ENCODE data around the gene CC2D1A.
"Not testable (repeated sequence)": the region's sequence is repeated elsewhere in the genome, so short reads cannot be mapped to it uniquely, and the experiment has no call there.

The CC2D1A gene

DNA sequence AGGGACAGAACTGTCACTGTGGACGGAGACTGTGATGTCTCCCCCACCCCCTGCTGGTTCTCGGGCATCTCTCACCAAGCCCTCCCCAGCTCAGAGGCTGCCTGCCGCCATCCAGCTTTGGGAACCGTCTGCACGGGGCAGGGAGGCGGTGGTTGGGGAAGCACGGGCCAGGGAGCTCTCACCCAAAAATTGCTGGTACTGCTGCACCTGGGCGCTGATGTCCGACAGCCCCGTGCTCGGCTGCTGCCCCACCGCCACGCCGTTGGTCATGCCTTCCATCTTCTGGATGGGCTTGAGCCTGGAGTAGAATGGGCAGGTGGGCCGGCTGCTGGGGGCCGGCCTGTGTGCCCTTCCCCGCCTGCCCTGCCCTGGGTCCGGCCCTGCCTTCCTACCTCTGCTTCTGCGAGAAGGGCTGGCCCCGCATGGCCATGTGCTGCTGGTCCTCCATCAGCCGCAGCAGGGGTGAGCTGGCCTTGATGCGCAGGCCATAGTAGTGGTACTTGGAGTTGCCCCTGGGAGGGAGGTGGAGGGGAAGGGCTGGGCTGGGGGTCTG is 62.5 kb downstream of the CC2D1A start:
- H3K4me1 Mint-ChIP-seq (ENCODE audit: low read depth in 2 of 2) = no peaks in the 10 kb centered on the region
- no peaks in the 10 kb centered on the region for H3K9me3 Mint-ChIP-seq
- peaks cover 41% of the 10 kb centered on the region for H3K36me3 Mint-ChIP-seq (ENCODE audit: insufficient read depth)
- ATAC-seq (replicated peaks) = no peak
- H3K27ac Mint-ChIP-seq = no peak overlapping the region
- no peak for DNase-seq
- H3K27me3 Mint-ChIP-seq = no peaks in the 10 kb centered on the region
- H3K4me3 Mint-ChIP-seq = no peak overlapping the region

DNA sequence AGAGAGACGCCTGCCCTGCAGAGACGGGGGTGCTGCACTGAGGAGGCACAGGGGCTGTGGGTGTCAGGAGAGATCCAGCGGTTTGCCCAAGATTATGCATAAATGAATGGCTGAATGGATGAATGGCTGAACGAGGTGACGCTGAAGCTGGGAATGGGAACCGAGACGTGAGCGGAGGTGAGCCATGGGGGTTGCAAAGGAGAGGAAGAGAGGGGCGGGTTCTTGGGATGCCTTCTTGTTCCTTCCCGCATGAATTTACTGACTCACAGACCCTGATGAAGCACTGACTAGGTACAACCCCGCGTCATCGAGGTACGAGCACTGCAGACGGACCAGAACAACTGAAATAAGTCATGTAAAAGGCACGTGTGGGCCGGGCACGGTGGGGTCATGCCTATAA is 63.0 kb downstream of the CC2D1A start:
- H3K27me3 Mint-ChIP-seq = no peaks in the 10 kb centered on the region
- H3K9me3 Mint-ChIP-seq = no peaks in the 10 kb centered on the region
- DNase-seq (no peak), ATAC-seq (replicated peaks) (no peak)
- no peak overlapping the region for H3K27ac Mint-ChIP-seq
- no peak overlapping the region for H3K4me3 Mint-ChIP-seq
- peaks cover 41% of the 10 kb centered on the region for H3K36me3 Mint-ChIP-seq (ENCODE audit: insufficient read depth)
- peaks cover 0 to under 1% of the 10 kb centered on the region in 2 donors for H3K4me1 Mint-ChIP-seq (ENCODE audit: low read depth in 2 of 2)

DNA sequence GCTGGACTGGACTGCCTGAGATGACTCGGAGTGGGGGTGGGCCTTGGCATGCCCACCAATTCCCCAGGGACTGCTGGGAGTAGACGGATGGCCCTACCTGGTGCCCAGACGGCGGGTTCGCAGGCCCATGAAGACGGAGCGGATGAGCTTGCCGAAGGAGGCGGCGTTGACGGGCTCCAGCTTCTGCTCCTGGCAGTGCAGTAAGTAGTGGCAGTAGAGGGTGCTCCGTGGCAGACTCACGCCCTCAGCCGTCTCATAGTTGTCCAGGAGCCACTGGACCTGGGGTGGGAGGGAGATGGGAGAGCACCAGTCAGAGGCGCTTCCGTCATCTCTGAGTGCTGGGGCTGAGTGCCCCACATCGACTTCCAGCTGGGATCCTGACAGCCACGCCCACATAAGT is 63.9 kb downstream of the CC2D1A start:
- DNase-seq = no peak
- peaks cover 35% of the 10 kb centered on the region for H3K36me3 Mint-ChIP-seq (ENCODE audit: insufficient read depth)
- H3K9me3 Mint-ChIP-seq = no peaks in the 10 kb centered on the region
- no peak overlapping the region for H3K27ac Mint-ChIP-seq
- ATAC-seq (replicated peaks) = no peak
- peaks cover 0 to 6% of the 10 kb centered on the region in 2 donors for H3K4me1 Mint-ChIP-seq (ENCODE audit: low read depth in 2 of 2)
- H3K27me3 Mint-ChIP-seq = no peaks in the 10 kb centered on the region
- no peak overlapping the region for H3K4me3 Mint-ChIP-seq

DNA sequence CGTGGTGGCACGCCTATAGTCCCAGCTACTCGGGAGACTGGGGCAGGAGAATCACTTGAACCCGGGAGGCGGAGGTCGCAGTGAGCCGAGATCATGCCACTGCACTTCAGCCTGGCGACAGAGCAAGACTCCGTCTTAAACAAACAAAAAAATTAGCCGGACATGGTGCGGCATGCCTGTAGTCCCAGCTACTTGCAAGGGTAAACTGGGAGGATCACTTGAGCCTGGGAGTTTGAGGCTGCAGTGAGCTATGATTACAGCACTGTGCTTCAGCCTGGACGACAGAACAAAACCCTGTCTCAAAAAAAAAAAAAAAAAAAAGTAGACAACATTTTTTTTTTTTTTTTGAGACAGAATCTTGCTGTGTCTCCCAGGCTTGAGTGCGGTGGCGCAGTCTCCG is 65.9 kb downstream of the CC2D1A start:
- not testable (repeated sequence) for DNase-seq; H3K27me3 Mint-ChIP-seq; H3K4me1 Mint-ChIP-seq (ENCODE audit: low read depth in 2 of 2); H3K9me3 Mint-ChIP-seq; ATAC-seq (replicated peaks); H3K27ac Mint-ChIP-seq; H3K4me3 Mint-ChIP-seq
- peaks cover 37% of the 10 kb centered on the region for H3K36me3 Mint-ChIP-seq (ENCODE audit: insufficient read depth)

DNA sequence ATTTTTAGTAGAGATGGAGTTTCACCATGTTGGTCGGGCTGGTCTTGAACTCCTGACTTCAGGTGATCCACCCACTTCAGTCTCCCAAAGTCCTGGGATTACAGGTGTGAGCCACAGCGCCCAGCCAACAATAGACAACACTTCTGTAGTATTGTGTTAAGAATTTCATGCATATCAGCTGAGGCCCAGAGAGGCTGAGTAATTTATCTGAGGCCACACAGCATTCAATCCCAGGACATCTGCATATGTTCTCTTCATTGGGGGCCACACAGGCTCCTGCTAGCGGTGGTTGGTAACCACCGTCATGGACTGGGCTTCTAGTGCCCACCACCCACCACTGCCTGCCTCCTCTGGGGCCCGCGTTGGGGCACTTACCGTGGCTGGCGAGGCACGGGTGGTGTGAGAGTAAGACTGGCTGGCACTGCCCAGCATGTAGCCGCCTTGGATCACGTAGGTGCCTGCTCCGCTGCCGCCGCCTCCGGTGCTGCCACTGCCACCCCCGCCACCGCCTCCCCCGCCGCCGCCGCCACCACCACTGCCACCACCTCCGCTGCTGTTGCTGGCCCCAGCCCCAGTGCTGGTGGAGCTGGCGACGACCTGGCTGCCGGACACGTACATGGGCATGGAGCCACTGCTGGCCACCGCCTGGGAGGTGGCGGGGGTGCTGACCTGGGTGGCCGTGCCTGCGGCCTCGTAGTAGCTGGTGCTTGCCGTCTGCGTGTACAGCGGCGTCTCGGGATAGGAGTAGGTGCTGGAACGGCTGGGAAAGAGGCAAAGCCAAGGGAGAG is 66.6 kb downstream of the CC2D1A start:
- no peak for ATAC-seq (replicated peaks)
- H3K27me3 Mint-ChIP-seq = no peaks in the 10 kb centered on the region
- peaks cover 0 to 9% of the 10 kb centered on the region in 2 donors for H3K4me1 Mint-ChIP-seq (ENCODE audit: low read depth in 2 of 2)
- peaks cover 34% of the 10 kb centered on the region for H3K36me3 Mint-ChIP-seq (ENCODE audit: insufficient read depth)
- no peak for DNase-seq
- no peak overlapping the region for H3K4me3 Mint-ChIP-seq
- no peak overlapping the region for H3K27ac Mint-ChIP-seq
- no peaks in the 10 kb centered on the region for H3K9me3 Mint-ChIP-seq

DNA sequence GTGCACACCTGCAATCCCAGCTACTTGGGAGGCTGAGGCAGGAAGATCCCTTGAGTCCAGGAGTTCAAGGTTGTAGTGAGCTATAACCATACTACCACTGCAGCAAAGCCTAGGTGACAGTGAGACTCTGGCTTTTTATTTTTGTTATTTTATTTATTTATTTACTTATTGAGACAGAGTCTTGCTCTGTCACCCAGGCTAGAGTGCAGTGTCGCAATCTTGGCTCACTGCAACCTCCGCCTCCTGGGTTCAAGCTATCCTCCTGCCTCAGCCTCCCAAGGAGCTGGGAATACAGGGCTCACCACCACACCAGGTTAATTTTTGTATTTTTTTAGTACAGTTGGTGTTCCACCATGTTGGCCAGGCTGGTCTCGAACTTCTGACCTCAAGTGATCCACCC is 67.5 kb downstream of the CC2D1A start:
- peaks cover 30% of the 10 kb centered on the region for H3K36me3 Mint-ChIP-seq (ENCODE audit: insufficient read depth)
- DNase-seq; ATAC-seq (replicated peaks); H3K27me3 Mint-ChIP-seq; H3K9me3 Mint-ChIP-seq; H3K4me3 Mint-ChIP-seq: not testable (repeated sequence)
- H3K4me1 Mint-ChIP-seq (ENCODE audit: low read depth in 2 of 2) = peaks cover 0 to 11% of the 10 kb centered on the region in 2 donors
- peak overlapping the region in 1 of 2 donors; percentile 80 for H3K27ac Mint-ChIP-seq

DNA sequence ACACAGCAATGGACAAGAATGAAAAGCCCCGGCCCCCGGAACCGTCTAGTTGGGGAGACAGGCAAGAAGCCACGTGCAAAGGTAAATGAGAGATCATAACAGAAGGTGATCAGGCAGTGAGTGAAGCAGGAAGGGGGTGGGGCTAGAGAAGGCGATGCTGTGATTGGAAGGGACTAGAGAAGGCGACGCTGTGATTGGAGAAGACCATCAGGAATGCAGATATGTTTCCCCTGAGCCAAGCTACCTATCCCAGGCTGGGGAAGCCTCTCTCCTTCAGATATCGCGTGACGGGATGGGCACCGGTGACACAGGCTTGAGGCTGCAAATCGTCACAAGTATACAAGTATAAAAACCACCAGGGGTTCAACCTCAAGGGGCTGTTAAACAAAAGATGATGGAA is 68.1 kb downstream of the CC2D1A start:
- DNase-seq = no peak
- Mint-ChIP-seq H3K9me3 (no peaks in the 10 kb centered on the region), H3K27me3 (no peaks in the 10 kb centered on the region), H3K27ac (peak overlapping the region; percentile 48 to 80), H3K4me3 (no peak overlapping the region), H3K36me3 (ENCODE audit: insufficient read depth) (peaks cover 26% of the 10 kb centered on the region), H3K4me1 (ENCODE audit: low read depth in 2 of 2) (peaks cover 0 to 11% of the 10 kb centered on the region in 2 donors)
- ATAC-seq (replicated peaks) = no peak

DNA sequence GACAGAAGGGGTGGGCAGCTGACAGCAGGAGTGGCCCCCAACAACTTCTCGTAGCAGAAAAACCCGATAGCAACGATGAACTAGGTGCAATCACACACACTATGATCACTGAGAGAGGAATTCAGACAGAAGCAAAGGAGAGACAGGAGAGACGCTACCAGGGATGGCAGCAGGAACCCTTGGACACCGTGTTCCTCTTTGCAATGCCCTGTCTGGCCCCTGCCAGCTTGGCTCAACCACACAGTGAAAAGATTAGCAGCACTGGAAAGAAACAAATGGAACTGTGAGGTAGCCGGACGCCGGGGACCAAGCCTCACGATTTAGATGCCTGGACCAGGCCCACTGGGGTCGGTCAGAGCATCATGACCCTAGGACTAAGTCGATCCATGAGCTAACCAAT is 69.9 kb downstream of the CC2D1A start:
- ATAC-seq (replicated peaks) (no peak), DNase-seq (no peak)
- no peak overlapping the region for H3K4me3 Mint-ChIP-seq
- H3K36me3 Mint-ChIP-seq (ENCODE audit: insufficient read depth) = peaks cover 20% of the 10 kb centered on the region
- H3K4me1 Mint-ChIP-seq (ENCODE audit: low read depth in 2 of 2) = peaks cover 0 to 16% of the 10 kb centered on the region in 2 donors
- peak overlapping the region; percentile 48 to 69 for H3K27ac Mint-ChIP-seq
- no peaks in the 10 kb centered on the region for H3K9me3 Mint-ChIP-seq
- no peaks in the 10 kb centered on the region for H3K27me3 Mint-ChIP-seq

DNA sequence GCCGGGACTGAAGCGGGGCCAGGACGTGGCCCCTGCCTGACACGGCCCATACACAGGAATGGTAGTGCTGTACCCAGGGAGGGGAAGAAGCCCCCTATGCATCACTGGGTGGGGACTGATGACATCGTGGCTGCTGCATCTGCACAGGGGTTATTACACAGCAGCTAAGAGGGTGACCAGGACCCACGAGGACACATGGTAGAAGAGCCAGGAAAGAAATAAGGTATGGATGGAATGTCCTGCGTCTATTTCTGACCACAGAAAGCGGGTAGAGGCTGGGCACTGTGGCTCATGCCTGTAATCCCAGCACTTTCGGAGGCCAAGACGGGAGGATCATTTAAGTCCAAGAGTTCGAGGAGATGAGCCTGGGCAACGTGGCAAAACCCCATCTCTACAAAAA is 70.4 kb downstream of the CC2D1A start:
- Mint-ChIP-seq H3K27me3 (no peaks in the 10 kb centered on the region), H3K9me3 (no peaks in the 10 kb centered on the region), H3K4me1 (ENCODE audit: low read depth in 2 of 2) (peaks cover 0 to 16% of the 10 kb centered on the region in 2 donors), H3K27ac (peak overlapping the region; percentile 13 to 94), H3K36me3 (ENCODE audit: insufficient read depth) (peaks cover 17% of the 10 kb centered on the region), H3K4me3 (no peak overlapping the region)
- DNase-seq (no peak), ATAC-seq (replicated peaks) (no peak)

DNA sequence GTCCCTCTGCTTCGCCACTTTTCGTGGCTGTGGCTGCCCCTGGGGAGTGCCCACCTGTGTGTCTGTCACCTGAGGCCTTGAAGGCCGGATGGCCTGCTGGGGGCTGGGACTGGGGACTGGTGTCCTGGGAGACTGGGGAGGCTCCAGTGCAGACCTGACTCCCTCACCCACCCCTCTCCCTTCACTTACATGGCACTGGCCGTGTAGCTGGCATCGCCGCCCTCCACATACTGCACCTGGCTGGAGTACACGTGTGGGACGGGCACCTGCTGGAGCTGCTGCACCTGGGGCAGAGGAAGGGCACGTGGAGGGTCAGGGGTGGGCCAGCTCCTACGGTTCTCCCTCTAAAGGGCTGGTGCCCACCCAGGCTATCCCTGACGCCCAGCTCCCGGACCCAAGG is 71.8 kb downstream of the CC2D1A start:
- peak overlapping the region in 1 of 2 donors; percentile 77 for H3K4me3 Mint-ChIP-seq

DNA sequence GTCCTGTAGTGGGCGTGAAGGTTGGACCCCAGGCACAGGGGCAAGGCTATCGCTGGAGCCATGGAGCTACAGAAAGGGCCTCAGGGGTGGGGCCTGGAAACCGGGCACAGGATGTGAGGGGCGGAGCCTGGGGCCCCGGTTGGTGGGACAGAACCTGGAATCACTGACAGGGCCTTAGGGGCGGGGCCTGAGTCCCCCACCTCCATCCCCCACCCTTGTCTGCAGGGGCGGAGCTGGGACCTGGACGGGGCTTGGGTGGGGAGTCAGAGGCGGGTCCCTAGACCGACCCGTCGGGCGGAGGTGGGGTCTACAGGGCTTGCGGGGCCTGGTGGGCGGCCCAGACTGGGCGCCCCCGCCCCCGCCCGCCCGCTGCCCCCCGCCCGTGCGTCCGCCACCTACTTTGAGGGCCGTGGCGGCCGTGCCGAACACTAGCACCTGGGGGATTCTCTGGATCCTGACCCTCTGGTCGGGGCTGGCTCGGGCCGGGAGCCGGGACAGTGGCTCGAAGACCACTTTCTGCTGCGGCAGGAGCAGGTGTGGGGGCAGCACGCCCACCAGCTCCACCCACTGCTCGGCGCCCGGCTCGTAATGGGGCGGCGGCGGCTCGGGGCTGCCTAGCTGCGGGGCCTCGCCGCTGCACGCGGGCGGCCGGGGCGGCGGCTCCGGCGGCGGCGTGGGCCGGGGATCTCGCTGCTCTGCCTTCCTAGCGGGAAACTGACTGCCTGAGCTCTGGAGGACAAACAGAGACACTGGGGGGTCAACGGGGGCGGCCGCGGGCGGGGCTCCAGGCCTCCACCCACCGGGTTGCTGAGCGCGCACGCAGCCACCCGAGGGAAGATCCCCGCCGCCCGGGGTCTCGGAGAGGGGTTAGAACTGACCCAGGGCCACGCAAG is 72.6 kb downstream of the CC2D1A start:
- ATAC-seq (replicated peaks) = peak; percentile 70
- peak overlapping the region in 1 of 2 donors; percentile 77 for H3K4me3 Mint-ChIP-seq
- no peaks in the 10 kb centered on the region for H3K27me3 Mint-ChIP-seq
- peaks cover 18% of the 10 kb centered on the region for H3K36me3 Mint-ChIP-seq (ENCODE audit: insufficient read depth)
- peak overlapping the region; percentile 56 to 94 for H3K27ac Mint-ChIP-seq
- H3K4me1 Mint-ChIP-seq (ENCODE audit: low read depth in 2 of 2) = peaks cover 3 to 17% of the 10 kb centered on the region in 2 donors
- no peaks in the 10 kb centered on the region for H3K9me3 Mint-ChIP-seq
- no peak for DNase-seq

More for the DNA sequence above, 71.8 kb downstream of the CC2D1A start:
- H3K27ac Mint-ChIP-seq = peak overlapping the region; percentile 56 to 94
- H3K4me1 Mint-ChIP-seq (ENCODE audit: low read depth in 2 of 2) = peaks cover under 1 to 16% of the 10 kb centered on the region in 2 donors
- H3K9me3 Mint-ChIP-seq = no peaks in the 10 kb centered on the region
- no peak for DNase-seq
- ATAC-seq (replicated peaks) = no peak
- H3K36me3 Mint-ChIP-seq (ENCODE audit: insufficient read depth) = peaks cover 19% of the 10 kb centered on the region
- no peaks in the 10 kb centered on the region for H3K27me3 Mint-ChIP-seq

DNA sequence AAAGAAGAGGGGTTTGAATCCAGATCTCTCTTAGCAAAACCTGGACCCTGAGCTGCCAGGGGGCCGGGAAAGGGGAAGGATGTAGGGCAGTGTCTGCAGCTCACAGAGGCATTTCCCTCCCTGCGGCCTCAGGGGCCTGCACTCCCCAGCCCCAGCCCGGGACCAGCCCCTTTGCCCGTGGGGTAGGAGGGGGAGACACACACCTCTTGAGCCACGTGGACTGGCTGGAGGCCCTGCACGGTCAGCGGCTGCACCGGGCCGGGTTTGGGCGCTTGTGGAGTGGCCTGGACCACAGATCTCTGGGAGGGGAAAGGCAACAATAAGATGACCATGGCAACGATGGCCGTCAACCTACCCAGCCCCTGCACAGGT is 73.2 kb downstream of the CC2D1A start:
- H3K4me3 Mint-ChIP-seq = peak overlapping the region in 1 of 2 donors; percentile 51
- peak overlapping the region in 1 of 2 donors; percentile 94 for H3K27ac Mint-ChIP-seq
- peaks cover 18% of the 10 kb centered on the region for H3K36me3 Mint-ChIP-seq (ENCODE audit: insufficient read depth)
- no peak for DNase-seq
- H3K27me3 Mint-ChIP-seq = no peaks in the 10 kb centered on the region
- H3K9me3 Mint-ChIP-seq = no peaks in the 10 kb centered on the region
- peak; percentile 26 for ATAC-seq (replicated peaks)
- H3K4me1 Mint-ChIP-seq (ENCODE audit: low read depth in 2 of 2) = peaks cover 3 to 14% of the 10 kb centered on the region in 2 donors

DNA sequence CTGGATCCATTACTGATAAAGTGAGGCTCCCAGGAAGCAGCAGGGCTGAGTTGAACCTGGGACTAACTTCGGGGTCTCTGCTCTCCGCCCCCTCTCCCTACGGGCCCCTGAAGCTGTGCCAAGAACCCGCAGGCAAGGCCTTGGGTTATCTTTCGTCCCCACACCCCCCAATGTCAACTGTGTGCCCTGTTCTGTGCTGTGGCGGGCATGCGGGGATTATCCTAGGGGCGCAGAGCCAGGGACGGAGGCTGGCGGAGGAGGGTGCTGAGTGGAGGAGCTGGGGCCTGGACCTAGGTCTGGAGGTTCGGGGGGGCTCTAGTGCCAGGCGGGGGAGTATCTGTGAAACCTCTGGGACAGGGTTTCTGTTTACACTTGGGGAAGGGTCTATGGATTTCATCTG is 73.7 kb downstream of the CC2D1A start:
- H3K4me1 Mint-ChIP-seq (ENCODE audit: low read depth in 2 of 2) = peaks cover 3 to 12% of the 10 kb centered on the region in 2 donors
- H3K27ac Mint-ChIP-seq = peak overlapping the region in 1 of 2 donors; percentile 94
- peaks cover 18% of the 10 kb centered on the region for H3K36me3 Mint-ChIP-seq (ENCODE audit: insufficient read depth)
- no peak for DNase-seq
- ATAC-seq (replicated peaks) = no peak
- H3K4me3 Mint-ChIP-seq = peak overlapping the region in 1 of 2 donors; percentile 51
- no peaks in the 10 kb centered on the region for H3K9me3 Mint-ChIP-seq
- no peaks in the 10 kb centered on the region for H3K27me3 Mint-ChIP-seq

All from effector memory CD8-positive, alpha-beta T cell (primary cell).